ENCODE measurements around the gene LAMTOR4.

LAMTOR4 gene

DNA sequence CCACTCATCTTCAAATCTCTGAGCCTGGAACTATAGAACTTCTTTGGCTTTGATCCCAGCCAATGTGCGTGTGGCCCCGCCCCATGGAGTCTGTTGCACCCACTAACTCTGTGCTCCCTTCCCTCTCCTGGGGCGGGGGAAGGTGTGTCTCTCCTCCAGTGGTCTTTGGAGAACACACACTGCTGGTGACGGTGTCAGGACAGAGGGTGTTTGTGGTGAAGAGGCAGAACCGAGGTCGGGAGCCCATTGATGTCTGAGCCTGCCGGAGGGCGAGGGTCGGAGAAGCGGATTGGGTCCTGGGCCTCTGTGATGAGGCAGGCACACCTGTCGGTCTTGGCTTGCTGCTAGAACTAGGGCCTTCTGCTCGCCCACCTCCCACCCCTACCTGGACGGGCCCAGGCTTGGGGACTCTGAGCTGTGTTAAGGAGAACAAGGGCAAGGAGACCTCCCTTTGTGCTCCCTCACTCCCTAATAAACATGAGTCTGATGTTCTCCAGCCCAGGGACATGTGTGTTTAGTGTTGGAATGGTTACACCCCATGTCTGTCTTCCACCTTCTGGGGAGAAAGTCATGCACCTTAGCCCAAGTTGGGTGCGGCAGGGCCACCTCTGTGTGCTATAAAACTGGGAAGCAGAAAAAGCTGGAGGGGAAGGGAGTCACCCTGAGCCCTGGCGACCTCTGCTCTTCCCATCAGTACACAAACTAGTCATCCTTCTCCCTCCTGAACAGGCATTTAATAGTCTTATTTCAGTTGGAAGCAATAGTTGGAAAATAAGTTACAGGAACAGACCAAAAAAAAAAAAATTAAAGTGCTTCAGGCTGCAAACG, 5.2 kb downstream of the LAMTOR4 start:
- no peak for DNase-seq (ENCODE audit: low read depth in 2 of 2)

DNA sequence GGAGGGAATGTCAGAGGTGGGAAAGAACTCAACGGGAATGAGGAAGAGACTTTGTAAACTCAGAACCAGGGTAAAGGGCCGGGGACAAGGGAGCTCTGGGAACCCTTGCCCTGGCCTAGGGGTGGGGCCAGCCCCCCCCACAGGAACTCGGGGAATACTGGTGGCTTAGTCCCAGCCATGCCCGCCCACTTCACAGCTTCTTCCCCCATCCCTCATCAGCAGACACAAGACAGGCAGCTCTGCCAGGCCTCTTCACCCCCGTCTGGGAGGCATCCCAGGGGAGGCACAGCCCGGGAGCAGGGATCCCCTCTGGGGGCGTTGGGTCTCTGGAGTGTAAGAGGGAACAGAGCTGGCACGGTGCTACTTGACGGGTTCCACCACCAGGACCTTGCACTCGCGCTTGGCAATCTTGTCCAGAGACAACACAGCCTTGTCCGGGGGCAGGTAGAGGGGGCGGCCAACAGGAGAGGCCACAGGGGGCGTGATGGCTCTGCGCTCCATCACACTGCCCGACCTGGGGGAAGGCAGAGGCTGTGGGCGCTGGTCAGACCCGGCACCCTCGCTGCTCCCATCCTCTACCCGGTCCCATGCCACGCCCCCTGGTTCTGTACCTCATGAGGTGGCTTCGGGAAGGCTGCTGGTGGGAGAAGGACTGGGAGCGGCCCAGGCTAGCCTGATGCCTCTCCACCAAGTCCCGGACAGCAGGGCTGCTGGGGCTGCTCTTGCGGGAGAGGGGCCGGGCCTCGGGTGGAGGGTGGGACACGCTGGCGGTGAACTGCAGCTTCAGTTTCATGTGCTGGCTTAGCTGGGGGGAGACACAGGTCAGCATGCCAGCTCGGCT, 6.2 kb downstream of the LAMTOR4 start:
- no peak for DNase-seq (ENCODE audit: low read depth in 2 of 2)

DNA sequence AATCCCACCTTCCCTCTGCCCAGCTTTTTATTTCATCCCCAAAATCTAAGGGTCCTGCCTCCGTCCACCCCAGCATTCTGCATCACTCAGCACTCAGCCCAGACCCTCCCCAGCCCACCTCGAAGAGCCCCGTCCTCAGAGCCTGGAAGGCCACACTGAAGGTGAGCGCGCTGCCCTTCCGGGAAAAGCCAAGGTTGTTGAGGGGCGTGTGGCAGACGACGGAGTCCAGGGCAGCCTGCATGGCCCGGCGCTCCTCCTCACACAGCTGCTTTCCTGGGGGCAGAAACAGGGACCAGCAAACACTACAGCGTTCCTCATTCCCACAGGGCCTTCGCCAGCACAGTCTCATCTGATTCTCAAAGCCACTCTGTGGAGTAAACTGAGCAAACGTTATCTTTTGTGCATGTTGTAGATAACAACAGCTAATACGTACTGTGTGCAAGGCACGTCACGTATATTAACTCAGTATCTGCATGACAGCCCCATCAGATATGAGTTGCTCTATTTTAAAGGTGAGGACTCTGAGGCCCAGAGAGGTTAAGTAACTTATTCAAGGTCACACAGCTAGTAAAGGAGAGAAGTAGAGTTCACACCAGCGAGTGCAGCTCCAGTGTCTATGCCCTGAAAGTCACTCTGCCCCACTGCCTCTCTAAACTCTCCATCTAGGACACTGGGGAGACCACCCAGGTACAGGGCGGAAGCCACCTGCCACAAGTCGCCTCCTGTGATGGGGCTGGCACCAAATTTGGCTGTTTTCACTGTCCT, 7.0 kb downstream of the LAMTOR4 start:
- no peak for DNase-seq (ENCODE audit: low read depth in 2 of 2)

- no peak for DNase-seq (ENCODE audit: low read depth in 2 of 2)
Measured at GRCh38 chr7:100156331-100157068, 7.8 kb downstream of the LAMTOR4 start.

DNA sequence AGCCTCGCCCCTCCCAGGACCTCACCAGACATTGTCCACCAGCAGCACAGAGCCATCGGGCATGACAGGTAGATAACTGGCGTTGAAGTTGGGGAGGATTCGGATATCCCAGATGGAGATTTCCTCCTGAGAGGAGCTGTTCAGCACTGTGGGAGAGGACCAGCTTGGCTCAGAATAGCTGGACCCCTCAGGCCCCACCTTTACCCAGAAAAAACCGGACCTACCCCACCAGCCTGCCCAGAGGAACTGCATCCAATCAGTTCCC, 8.3 kb downstream of the LAMTOR4 start:
- no peak for DNase-seq (ENCODE audit: low read depth in 2 of 2)

- DNase-seq (ENCODE audit: low read depth in 2 of 2), result no peak
Measured at GRCh38 chr7:100157334-100158228, 8.9 kb downstream of the LAMTOR4 start.

DNA sequence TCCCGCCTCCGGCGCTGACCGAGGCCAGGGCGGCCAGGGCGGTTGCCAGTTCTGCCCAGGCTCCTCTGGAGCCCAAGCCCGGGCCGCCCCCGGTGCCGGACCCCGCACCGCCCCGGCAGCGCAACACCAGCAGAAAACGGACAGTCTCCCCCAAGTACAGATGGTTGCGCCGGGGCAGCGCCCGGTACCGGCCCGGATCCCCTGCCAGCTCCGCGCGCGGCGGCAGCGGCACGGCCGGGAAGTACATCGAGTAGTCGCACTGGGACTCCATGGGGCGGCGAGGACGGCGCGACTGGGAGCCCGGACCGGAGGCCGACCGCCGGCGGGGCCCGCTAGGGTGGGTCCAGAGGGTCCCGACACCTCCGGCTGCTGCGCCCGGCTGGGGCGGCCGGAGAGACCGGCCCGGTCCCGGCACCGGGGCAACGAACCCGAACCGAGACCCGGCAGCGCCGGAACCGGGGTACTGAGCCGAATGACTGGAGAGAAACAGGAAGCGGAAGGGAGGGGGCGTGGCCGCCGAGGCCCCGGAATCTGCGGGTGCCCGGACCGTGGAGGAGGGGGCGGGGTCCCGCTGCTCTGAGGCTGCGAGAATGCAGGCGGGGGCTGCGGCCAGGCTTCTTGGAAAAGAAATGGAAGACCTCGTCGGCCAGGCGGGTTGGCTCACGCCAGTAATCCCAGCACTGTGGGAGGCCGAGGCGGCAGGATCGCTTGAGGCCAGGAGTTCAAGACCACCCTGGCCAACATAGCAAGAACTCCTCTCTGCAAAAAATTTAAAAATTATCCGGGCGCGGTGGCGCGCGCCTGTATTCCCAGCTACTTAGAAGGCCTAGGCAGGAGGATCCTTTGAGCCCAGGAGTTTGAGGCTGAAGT, 9.7 kb downstream of the LAMTOR4 start, which contains the start of gene TRAPPC14:
Gene TRAPPC14 (minus strand): TSS at position 495 of the 870 bp plus-strand sequence. CDS start 224 bp downstream, at position 271.
- DNase-seq (ENCODE audit: low read depth in 2 of 2), result peak; percentile 94 to 96

DNA sequence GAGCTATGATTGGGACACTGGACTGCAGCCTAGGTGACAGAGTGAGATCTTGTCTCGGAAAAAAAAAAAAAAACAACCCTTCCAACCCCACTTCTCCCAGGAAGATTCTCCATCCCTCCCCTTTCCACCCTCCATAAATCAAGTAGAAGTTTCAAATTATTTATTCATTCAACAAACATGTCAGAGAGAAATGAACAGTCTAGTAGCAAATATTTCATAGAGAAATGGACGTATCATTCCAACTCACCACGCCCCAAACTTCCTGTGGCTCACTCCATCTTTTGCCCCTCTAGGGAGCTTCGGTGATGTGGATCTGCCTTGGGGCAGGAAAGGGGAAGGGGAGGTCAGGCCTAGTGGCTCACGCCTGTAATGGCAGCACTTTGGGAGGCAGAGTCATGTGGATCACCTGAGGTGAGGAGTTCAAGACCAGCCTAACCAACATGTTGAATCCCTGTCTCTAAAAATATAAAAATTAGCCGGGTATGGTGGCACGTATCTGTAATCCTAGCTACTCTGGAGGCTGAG, 10.4 kb downstream of the LAMTOR4 start:
- DNase-seq (ENCODE audit: low read depth in 2 of 2), result no peak

- no peak for DNase-seq (ENCODE audit: low read depth in 2 of 2)
Measured at GRCh38 chr7:100160067-100160466, 11.3 kb downstream of the LAMTOR4 start.

DNA sequence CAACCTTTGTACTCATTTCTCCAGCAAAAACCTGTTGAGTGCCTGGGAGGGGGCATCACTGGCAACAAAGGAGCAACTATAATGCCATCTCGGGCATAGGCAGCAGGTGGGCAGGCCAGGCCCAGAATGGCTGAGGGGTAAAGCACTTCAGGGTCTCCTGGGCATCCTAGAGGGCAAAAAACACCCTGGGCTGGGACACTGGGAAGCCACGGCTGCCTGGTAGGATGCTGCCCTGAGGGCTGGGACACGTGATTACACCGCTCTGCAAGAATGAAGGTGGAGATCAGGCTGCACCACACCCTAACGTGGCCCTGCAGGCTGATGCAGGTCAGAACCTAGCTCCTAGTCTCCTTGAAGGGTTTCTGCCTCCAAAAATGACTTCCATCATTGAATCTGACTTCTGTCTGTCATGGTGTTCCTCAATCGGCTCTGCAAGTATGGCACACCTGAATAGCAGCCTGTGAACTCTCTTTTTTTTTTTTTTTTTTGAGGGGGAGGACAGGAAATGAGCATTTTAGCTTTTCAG, 14.4 kb downstream of the LAMTOR4 start:
- no peak for DNase-seq (ENCODE audit: low read depth in 2 of 2)

DNA sequence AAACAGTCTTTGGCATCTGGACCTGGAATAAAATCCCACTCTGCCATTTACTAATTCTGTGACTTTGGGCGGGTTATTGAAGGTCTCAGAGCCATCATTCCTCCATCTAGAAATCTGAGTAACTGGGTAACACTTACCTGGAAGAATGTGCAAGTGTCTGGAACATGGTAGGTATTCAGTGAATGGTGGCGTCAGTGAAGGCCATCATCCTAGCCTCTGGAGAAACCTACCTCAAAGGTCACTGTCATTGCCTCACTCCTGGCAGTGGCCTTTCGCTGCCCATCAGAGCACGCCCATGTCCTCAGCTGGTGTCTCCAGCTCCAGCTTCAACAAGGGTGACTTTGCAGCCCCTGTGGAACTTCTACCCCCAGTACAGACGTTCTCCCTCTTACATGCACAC, 15.2 kb downstream of the LAMTOR4 start:
- DNase-seq (ENCODE audit: low read depth in 2 of 2), result no peak

DNA sequence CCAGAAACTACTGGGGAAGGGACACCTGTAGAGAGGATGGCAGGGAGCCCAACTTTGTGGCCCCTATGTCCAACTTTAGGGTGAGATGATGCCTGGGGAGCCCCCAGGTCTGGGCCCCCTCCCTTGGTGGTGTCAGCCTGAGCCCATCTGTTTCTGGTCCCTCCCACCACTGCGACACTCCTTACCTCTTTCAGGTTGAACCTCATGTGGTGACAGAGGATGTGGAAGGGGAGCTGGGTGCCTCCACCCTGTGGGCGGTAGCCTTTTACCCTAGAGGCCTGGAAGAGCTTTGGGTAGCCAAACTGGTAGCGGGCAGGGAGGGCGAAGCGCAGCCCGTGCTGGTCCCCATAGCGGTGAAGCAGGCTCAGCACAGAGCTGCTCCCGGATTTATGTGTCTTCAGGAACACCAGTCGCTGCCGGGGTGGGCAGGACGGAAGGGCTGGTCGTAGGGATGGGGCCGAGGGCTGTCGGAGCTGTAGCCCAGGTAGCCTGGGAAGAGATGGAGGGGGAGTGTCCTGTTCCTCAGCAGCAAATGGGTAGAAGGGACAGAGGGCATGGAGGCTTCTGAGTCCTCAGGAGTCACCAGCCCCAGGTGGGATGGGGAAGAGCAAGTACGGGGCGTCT, 17.7 kb downstream of the LAMTOR4 start:
- no peak for DNase-seq (ENCODE audit: low read depth in 2 of 2)

DNA sequence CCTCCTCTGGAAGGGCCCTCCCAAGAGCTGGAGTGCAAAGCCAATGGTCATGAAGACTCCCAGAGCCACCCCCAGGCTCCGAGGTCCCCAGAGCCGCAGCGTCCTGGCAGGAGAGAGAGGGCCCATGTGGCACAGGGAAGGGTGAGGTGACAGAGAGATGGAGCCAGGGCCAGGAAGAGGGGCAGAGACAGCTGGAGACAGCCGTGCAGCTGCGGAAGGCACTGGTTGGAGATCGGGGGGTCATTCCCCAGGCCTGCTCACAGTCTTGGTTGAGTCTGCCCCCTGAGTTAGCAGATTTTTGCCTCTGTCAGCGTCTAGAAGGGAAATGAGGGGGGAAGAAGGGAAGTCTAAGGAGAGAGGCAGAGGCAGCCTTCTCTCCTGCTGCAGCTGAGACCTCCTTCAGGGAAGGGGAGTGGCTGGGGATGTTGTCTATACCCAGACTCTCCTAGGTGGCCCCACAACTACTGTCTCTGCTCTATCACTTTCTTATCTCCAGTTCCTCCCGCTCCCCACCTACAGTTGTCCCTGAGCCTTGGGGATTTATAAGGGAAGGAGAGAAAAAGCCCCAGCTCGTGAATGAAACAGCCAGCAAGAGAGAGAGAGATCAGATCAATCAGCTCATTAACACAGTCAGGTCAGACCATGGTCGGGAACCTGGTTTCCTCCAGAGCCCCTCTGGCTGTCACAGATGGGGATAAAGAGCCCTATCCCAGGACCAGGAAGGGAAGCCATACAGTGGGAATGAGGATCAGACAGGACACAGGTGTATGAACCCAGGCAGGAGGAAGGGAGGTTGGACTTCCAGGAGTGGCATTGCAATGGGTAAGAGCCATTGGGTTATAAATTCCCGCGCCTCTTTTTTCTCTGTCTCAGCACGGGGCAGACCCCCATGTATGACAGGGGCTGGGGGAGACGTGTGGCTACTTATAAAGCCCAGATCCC, 18.5 kb downstream of the LAMTOR4 start:
- no peak for DNase-seq (ENCODE audit: low read depth in 2 of 2)

- no peak for DNase-seq (ENCODE audit: low read depth in 2 of 2)
Measured at GRCh38 chr7:100167912-100168323, 19.2 kb downstream of the LAMTOR4 start.

DNA sequence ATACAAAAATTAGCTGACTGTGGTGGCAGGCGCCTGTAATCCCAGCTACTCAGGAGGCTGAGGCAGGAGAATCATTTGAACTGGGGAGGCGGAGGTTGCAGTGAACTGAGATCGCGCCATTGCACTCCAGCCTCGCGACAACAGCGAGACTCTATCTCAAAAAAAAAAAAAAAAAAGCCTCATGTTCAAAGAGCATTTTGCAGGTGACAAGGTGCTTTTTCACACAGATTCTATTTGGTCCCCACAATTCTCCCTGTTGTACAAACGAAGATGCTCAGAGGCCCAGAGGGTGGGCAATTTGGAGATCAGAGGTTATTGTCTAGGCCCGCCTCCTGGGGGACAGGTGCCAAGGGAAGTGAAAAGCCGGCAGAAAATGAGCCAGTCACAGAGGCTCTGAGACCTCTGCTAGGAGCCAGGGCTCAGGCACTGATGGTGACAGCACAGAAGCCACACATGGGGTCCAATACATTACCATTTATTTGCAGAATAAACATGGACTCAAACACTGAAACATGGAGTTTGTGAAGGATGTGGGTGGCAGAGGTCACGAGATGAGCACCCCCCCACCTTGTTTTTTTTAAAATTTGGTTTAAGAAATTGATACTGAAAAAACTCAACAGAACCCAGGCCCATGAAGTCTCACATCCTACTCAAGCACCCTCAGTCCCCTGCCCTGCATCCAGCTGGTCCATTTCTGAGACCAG, 20.6 kb downstream of the LAMTOR4 start:
- no peak for DNase-seq (ENCODE audit: low read depth in 2 of 2)

DNA sequence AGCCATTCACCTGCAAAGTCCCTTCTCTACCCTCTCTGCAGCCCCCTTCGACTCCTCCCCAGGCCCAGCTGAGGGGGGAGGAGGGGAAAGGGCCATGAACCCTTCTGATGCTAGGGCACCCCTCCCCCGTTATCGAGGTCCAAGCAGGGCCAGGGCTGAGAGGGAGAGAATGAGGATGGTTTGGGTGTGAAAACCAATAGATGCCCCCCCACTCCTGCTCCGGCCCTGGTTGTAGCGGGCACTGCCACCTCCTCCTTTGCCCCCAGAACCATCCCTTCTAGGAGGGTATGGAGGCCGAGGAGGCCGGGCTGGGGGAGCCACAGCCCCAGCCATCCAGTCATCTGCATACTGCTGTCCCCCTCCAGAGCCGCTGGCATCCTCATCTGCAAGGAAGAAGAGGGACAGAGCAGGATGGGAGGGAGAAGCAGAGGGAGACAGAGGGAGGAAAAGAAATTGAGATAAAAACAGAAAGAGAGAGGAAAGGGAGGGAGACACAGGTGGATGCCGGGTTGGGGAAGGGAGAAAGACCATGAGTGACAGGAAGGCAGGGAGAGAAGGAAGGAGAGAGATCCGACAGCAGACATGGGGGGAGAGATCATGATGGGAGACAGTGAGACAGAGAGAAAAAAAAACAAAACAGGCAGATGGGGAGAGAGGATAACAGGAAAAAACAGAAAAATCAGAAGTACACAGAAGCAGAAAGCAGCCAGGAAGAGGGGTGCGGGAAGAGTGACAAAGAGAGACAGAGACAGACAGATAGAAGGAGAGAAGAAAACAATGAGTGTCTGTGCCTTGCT, 21.6 kb downstream of the LAMTOR4 start:
- DNase-seq (ENCODE audit: low read depth in 2 of 2), result no peak
